ENCODE results near the gene PIEZO2. TPM values are rescaled to one million over a fixed set of nuclear protein-coding genes. Genes with fewer than 3 reads are reported as not detected.

PIEZO2 gene
- total RNA-seq, 3 donors from 2014 or later (not counting 1 experiment from before 2014, with no cell fraction given), result not detected

DNA sequence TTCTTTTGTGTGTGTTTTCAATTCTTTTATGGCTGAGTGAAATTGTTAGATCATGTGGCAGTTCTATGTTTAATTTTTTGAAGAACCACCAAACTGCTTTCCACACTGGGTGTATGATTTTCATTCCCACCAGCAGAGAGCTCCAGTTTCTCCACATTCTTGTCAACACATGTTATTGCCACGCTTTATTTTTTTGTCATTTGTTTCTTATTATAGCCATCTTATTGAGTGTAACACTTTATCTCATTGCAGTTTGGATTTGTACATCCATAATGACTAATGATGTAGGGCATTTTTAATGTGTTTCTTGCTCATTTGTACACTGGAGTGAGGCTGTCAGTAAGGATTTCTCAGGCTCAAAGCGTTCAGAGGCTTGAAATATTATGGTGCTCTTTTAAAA, 184.2 kb downstream of the PIEZO2 start:
- Histone ChIP-seq H3K36me3 (ENCODE audit: control insufficient read depth, insufficient read depth, low read length) (no peaks in the 10 kb centered on the region), H3K27ac (ENCODE audit: low read length) (no peak overlapping the region), H3K27me3 (ENCODE audit: control insufficient read depth, insufficient read depth, low read length) (no peaks in the 10 kb centered on the region), H3K9me3 (ENCODE audit: control insufficient read depth, insufficient read depth, low read length) (no peaks in the 10 kb centered on the region), H3K4me1 (ENCODE audit: control insufficient read depth, insufficient read depth, low read length) (no peaks in the 10 kb centered on the region), H3K4me3 (ENCODE audit: low read length) (no peak overlapping the region)
- ATAC-seq (no peak), DNase-seq (no peak)
- intact Hi-C loops (cut with micrococcal nuclease), result no loop called here
- Mint-ChIP-seq H3K4me1 (no peaks in the 10 kb centered on the region), H3K27me3 (ENCODE audit: low read depth in 2 of 2) (peaks cover 0 to 2% of the 10 kb centered on the region in 2 donors), H3K9me3 (peaks cover 0 to 9% of the 10 kb centered on the region in 2 donors), H3K27ac (no peak overlapping the region), H3K4me3 (no peak overlapping the region), H3K36me3 (no peaks in the 10 kb centered on the region)
- TF ChIP-seq, protein P1, sequence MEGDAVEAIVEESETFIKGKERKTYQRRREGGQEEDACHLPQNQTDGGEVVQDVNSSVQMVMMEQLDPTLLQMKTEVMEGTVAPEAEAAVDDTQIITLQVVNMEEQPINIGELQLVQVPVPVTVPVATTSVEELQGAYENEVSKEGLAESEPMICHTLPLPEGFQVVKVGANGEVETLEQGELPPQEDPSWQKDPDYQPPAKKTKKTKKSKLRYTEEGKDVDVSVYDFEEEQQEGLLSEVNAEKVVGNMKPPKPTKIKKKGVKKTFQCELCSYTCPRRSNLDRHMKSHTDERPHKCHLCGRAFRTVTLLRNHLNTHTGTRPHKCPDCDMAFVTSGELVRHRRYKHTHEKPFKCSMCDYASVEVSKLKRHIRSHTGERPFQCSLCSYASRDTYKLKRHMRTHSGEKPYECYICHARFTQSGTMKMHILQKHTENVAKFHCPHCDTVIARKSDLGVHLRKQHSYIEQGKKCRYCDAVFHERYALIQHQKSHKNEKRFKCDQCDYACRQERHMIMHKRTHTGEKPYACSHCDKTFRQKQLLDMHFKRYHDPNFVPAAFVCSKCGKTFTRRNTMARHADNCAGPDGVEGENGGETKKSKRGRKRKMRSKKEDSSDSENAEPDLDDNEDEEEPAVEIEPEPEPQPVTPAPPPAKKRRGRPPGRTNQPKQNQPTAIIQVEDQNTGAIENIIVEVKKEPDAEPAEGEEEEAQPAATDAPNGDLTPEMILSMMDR (IDR thresholded peaks at IDR 0.05), result no peak
- 80% methylated on average over 1 of the region's 2 CpGs for WGBS (ENCODE audit: insufficient coverage)

GRCh38 chr18:10953672-10954071, 195.7 kb downstream of the PIEZO2 start:
- H3K36me3 Mint-ChIP-seq, result no peaks in the 10 kb centered on the region
- no peaks in the 10 kb centered on the region for H3K4me1 Mint-ChIP-seq
- Histone ChIP-seq H3K27me3 (ENCODE audit: control insufficient read depth, insufficient read depth, low read length) (no peaks in the 10 kb centered on the region), H3K9me3 (ENCODE audit: control insufficient read depth, insufficient read depth, low read length) (no peaks in the 10 kb centered on the region), H3K4me1 (ENCODE audit: control insufficient read depth, insufficient read depth, low read length) (no peaks in the 10 kb centered on the region), H3K4me3 (ENCODE audit: low read length) (no peak overlapping the region), H3K36me3 (ENCODE audit: control insufficient read depth, insufficient read depth, low read length) (no peaks in the 10 kb centered on the region), H3K27ac (ENCODE audit: low read length) (no peak overlapping the region)
- DNase-seq, result no peak
- WGBS (ENCODE audit: insufficient coverage), result 79% methylated on average over 5 of the region's 5 CpGs
- intact Hi-C loops (cut with micrococcal nuclease), result no loop called here
- ATAC-seq, result no peak
- no peak overlapping the region for H3K4me3 Mint-ChIP-seq
- H3K27me3 Mint-ChIP-seq (ENCODE audit: low read depth in 2 of 2), result peaks cover 0 to 3% of the 10 kb centered on the region in 2 donors
- H3K9me3 Mint-ChIP-seq, result peaks cover 4 to 5% of the 10 kb centered on the region in 2 donors
- TF ChIP-seq, protein P1 (IDR thresholded peaks at IDR 0.05), result no peak
- no peak overlapping the region for H3K27ac Mint-ChIP-seq

- Histone ChIP-seq H3K27me3 (ENCODE audit: control insufficient read depth, insufficient read depth, low read length) (no peaks in the 10 kb centered on the region), H3K27ac (ENCODE audit: low read length) (no peak overlapping the region), H3K4me1 (ENCODE audit: control insufficient read depth, insufficient read depth, low read length) (no peaks in the 10 kb centered on the region), H3K9me3 (ENCODE audit: control insufficient read depth, insufficient read depth, low read length) (no peaks in the 10 kb centered on the region), H3K36me3 (ENCODE audit: control insufficient read depth, insufficient read depth, low read length) (no peaks in the 10 kb centered on the region), H3K4me3 (ENCODE audit: low read length) (no peak overlapping the region)
- Mint-ChIP-seq H3K27ac (no peak overlapping the region), H3K4me3 (no peak overlapping the region), H3K4me1 (no peaks in the 10 kb centered on the region), H3K9me3 (peaks cover 4 to 5% of the 10 kb centered on the region in 2 donors), H3K36me3 (no peaks in the 10 kb centered on the region), H3K27me3 (ENCODE audit: low read depth in 2 of 2) (peaks cover 0 to 3% of the 10 kb centered on the region in 2 donors)
- no CpG with 5 or more reads among the region's 1 CpG for WGBS (ENCODE audit: insufficient coverage)
- DNase-seq (no peak), ATAC-seq (peak in 1 of 3 donors; percentile 14)
- TF ChIP-seq, protein P1 (IDR thresholded peaks at IDR 0.05), result no peak
- intact Hi-C loops (cut with micrococcal nuclease), result no loop called here
Observed at GRCh38 chr18:10951631-10952544, 197.5 kb downstream of the PIEZO2 start.
